ENCODE measurements around the gene SLC16A10. TPM values are rescaled to one million over a fixed set of nuclear protein-coding genes. Genes with fewer than 3 reads are reported as not detected.

Gene SLC16A10
- total RNA-seq, 1 experiment from 2014 or later, result 0.18 TPM

DNA sequence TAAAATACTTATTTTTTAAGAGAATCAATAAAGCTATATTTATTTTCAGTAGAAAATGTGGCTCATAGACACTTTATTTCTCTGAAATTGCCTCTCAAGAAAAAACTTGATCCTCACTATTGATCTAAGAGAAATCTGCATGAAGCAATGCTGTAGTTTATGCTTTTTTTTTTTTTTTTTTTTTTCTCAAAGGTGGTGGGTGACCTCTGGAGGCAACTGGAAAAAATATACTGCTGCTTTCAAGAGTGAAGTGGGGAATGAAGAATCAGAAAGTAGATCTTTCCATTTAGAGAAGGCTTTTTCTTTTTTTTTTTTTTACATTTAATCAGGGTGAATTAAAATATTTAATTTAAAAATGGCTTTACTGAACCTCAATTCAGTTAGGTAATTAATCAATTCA is 169.3 kb downstream of the SLC16A10 start:
- in situ Hi-C loops (cut with HindIII; ENCODE audit: low pct_unique_long_range_greater_than_20kb, low sequenced_read_pairs), result no loop called here
- H3K4me3 ChIP-seq (ENCODE audit: low read depth in 2 of 2, low read length in 2 of 2), result no peak overlapping the region
- no peaks in the 10 kb centered on the region for H3K36me3 ChIP-seq (ENCODE audit: control insufficient read depth, insufficient read depth, low read length)
- ATAC-seq (no peak), DNase-seq (ENCODE audit: low read depth, low spot score) (no peak)
- no peak for TF ChIP-seq SIN3A (IDR thresholded peaks at IDR 0.05; ENCODE audit: borderline replicate concordance, insufficient read depth, low read depth, low read length)
- TF ChIP-seq, protein P1, sequence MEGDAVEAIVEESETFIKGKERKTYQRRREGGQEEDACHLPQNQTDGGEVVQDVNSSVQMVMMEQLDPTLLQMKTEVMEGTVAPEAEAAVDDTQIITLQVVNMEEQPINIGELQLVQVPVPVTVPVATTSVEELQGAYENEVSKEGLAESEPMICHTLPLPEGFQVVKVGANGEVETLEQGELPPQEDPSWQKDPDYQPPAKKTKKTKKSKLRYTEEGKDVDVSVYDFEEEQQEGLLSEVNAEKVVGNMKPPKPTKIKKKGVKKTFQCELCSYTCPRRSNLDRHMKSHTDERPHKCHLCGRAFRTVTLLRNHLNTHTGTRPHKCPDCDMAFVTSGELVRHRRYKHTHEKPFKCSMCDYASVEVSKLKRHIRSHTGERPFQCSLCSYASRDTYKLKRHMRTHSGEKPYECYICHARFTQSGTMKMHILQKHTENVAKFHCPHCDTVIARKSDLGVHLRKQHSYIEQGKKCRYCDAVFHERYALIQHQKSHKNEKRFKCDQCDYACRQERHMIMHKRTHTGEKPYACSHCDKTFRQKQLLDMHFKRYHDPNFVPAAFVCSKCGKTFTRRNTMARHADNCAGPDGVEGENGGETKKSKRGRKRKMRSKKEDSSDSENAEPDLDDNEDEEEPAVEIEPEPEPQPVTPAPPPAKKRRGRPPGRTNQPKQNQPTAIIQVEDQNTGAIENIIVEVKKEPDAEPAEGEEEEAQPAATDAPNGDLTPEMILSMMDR (IDR thresholded peaks at IDR 0.05), result peak; percentile 59; the same call in 1 of the 2 replicates
- H3K4me1 ChIP-seq (ENCODE audit: control insufficient read depth, insufficient read depth, low read length), result peaks cover 22% of the 10 kb centered on the region
- BruUV-seq (replicated peaks), result no TSS peak
- intact Hi-C loops (cut with micrococcal nuclease; ENCODE audit: unreplicated experiment), result loop anchor here (10.0 kb wide), 2 partner anchors 398 to 788 kb away; no protein-coding TSS in a partner anchor
- ChIA-PET POLR2A (interaction anchor here (0.6 kb wide), 1 partner anchor 8 kb away, joined by 19 read pairs; no protein-coding TSS in a partner anchor), CTCF (interaction anchor here (0.6 to 0.7 kb wide), 4 partner anchors 296 to 468 kb away, joined by 3 to 7 read pairs (median 4); no protein-coding TSS in a partner anchor)
- peaks cover 17% of the 10 kb centered on the region for H3K27me3 ChIP-seq (ENCODE audit: control insufficient read depth, insufficient read depth, low read length)
- H3K9me3 ChIP-seq (ENCODE audit: control insufficient read depth, insufficient read depth, low read depth, low read length), result no peaks in the 10 kb centered on the region
- H3K27ac ChIP-seq (ENCODE audit: low read length), result no peak overlapping the region

DNA sequence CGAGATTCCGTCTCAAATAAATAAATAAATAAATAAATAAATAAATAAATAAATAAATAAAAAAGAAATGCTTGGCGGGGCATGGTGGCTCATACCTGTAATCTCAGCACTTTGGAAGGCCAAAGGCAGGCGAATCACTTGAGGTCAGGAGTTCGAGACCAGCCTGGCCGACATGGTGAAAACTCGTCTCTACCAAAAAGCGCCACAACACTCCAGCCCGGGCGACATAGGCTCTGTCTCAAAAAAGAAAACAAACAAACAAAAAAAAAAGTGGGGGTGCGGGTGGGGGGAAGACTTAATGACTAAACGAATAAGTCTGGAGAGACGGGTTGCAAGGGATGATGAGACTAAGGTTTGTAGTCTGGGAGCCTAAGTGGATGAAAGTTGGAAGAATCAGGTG is 170.7 kb downstream of the SLC16A10 start:
- intact Hi-C loops (cut with micrococcal nuclease; ENCODE audit: unreplicated experiment), result loop anchor here (2.0 to 10.0 kb wide), 3 partner anchors 221 to 787 kb away; no protein-coding TSS in a partner anchor
- no TSS peak for BruUV-seq (replicated peaks)

More for the DNA sequence above, 170.7 kb downstream of the SLC16A10 start:
- ATAC-seq (no peak), DNase-seq (ENCODE audit: low read depth, low spot score) (no peak)
- POLR2A ChIA-PET, result interaction anchor here (0.6 kb wide), 1 partner anchor 248 kb away, joined by 8 read pairs; no protein-coding TSS in a partner anchor
- in situ Hi-C loops (cut with HindIII; ENCODE audit: low pct_unique_long_range_greater_than_20kb, low sequenced_read_pairs), result no loop called here
- CTCF ChIA-PET, result interaction anchor here (1.4 kb wide), 1 partner anchor 785 kb away, joined by 7 read pairs; no protein-coding TSS in a partner anchor
- Histone ChIP-seq H3K27ac (ENCODE audit: low read length) (no peak overlapping the region), H3K9me3 (ENCODE audit: control insufficient read depth, insufficient read depth, low read depth, low read length) (no peaks in the 10 kb centered on the region), H3K36me3 (ENCODE audit: control insufficient read depth, insufficient read depth, low read length) (no peaks in the 10 kb centered on the region), H3K4me3 (ENCODE audit: low read depth in 2 of 2, low read length in 2 of 2) (no peak overlapping the region; a peak in 1 of 4 replicates), H3K27me3 (ENCODE audit: control insufficient read depth, insufficient read depth, low read length) (peaks cover 17% of the 10 kb centered on the region), H3K4me1 (ENCODE audit: control insufficient read depth, insufficient read depth, low read length) (peaks cover 22% of the 10 kb centered on the region)
- TF ChIP-seq, protein P1 (IDR thresholded peaks at IDR 0.05), result no peak
- no peak for TF ChIP-seq SIN3A (IDR thresholded peaks at IDR 0.05; ENCODE audit: borderline replicate concordance, insufficient read depth, low read depth, low read length)
- TF ChIP-seq, protein P2, sequence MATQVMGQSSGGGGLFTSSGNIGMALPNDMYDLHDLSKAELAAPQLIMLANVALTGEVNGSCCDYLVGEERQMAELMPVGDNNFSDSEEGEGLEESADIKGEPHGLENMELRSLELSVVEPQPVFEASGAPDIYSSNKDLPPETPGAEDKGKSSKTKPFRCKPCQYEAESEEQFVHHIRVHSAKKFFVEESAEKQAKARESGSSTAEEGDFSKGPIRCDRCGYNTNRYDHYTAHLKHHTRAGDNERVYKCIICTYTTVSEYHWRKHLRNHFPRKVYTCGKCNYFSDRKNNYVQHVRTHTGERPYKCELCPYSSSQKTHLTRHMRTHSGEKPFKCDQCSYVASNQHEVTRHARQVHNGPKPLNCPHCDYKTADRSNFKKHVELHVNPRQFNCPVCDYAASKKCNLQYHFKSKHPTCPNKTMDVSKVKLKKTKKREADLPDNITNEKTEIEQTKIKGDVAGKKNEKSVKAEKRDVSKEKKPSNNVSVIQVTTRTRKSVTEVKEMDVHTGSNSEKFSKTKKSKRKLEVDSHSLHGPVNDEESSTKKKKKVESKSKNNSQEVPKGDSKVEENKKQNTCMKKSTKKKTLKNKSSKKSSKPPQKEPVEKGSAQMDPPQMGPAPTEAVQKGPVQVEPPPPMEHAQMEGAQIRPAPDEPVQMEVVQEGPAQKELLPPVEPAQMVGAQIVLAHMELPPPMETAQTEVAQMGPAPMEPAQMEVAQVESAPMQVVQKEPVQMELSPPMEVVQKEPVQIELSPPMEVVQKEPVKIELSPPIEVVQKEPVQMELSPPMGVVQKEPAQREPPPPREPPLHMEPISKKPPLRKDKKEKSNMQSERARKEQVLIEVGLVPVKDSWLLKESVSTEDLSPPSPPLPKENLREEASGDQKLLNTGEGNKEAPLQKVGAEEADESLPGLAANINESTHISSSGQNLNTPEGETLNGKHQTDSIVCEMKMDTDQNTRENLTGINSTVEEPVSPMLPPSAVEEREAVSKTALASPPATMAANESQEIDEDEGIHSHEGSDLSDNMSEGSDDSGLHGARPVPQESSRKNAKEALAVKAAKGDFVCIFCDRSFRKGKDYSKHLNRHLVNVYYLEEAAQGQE (IDR thresholded peaks at IDR 0.05; ENCODE audit: insufficient read depth in 1 of 2, low read depth in 2 of 2, low read length in 1 of 2), result no peak
- TF ChIP-seq POLR2AphosphoS5 (IDR thresholded peaks at IDR 0.05; ENCODE audit: low read depth, low read length), result no peak
- TF ChIP-seq TCF7L2 (IDR thresholded peaks at IDR 0.05; ENCODE audit: low read depth, low read length), result no peak
